HepG2 (cell line): Measurements from ENCODE around the gene BCO1. TPM values are rescaled to one million over a fixed set of nuclear protein-coding genes. Genes with fewer than 3 reads are reported as not detected.

Experiments used
- BCLAF1 ChIP-seq: fragments of 450-650 bp; IDR thresholded peaks from 2 replicates; pipeline ENCODE4 v1.6.1; 2017; ENCODE audit warnings: mild to moderate bottlenecking
- ELF1 ChIP-seq: sonication (generic); formaldehyde crosslinking; IDR thresholded peaks from 2 replicates; pipeline ENCODE4 v1.4.0; 2020; ENCODE audit warnings: missing genetic modification reagents
- GABPA ChIP-seq, 2 experiments: IDR thresholded peaks; 2 replicates each; pipeline ENCODE4 v1.6.1; 2011 to 2016; ENCODE audit warnings: low read depth in 2 of 2, low read length in 1 of 2, missing biosample characterization in 1 of 2, missing genetic modification characterization in 1 of 2
- GABPB1 ChIP-seq: IDR thresholded peaks from 2 replicates; pipeline ENCODE4 v1.6.1; 2016; ENCODE audit warnings: mild to moderate bottlenecking, missing genetic modification reagents, moderate library complexity, missing compliant biosample characterization
- GATAD2A ChIP-seq: IDR thresholded peaks from 2 replicates; pipeline ENCODE4 v1.6.1; 2016
- HDAC2 ChIP-seq: sonication (generic); formaldehyde crosslinking; IDR thresholded peaks from 2 replicates; pipeline ENCODE4 v1.4.0; 2020; ENCODE audit warnings: missing genetic modification reagents
- MIER3 ChIP-seq: IDR thresholded peaks from 2 replicates; pipeline ENCODE4 v1.6.1; 2016; ENCODE audit warnings: missing compliant biosample characterization, borderline replicate concordance
- MNT ChIP-seq: fragments of 450-650 bp; IDR thresholded peaks from 2 replicates; pipeline ENCODE4 v1.6.1; 2016
- NONO ChIP-seq, 2 experiments: fragments of 450-650 bp in 1 of 2; sonication (generic) in 1 of 2; formaldehyde crosslinking in 1 of 2; IDR thresholded peaks in 1 of 2; conservative IDR thresholded peaks in 1 of 2; 2 replicates each; pipeline versions ENCODE4 v1.6.1 to v1.8.0; 2017 to 2022; ENCODE audit warnings: mild to moderate bottlenecking in 1 of 2, missing genetic modification reagents in 1 of 2, moderate library complexity in 1 of 2
- SKI ChIP-seq: fragments of 450-650 bp; IDR thresholded peaks from one replicate; pipeline ENCODE4 v1.6.1; 2018; ENCODE audit warnings: mild to moderate bottlenecking; ENCODE audit not compliant: partially characterized antibody
- TBX2 ChIP-seq: sonication (generic); formaldehyde crosslinking; IDR thresholded peaks from 2 replicates; pipeline ENCODE4 v1.5.0; 2020; ENCODE audit warnings: missing genetic modification reagents, mild to moderate bottlenecking, borderline replicate concordance
- TGIF2 ChIP-seq: IDR thresholded peaks from 2 replicates; pipeline ENCODE4 v1.6.1; 2016; ENCODE audit warnings: control low read depth, missing compliant biosample characterization
- THAP11 ChIP-seq: IDR thresholded peaks from 2 replicates; pipeline ENCODE4 v1.6.1; 2016; ENCODE audit warnings: missing biosample characterization, missing genetic modification reagents
- ZFP36L1 ChIP-seq: sonication (generic); formaldehyde crosslinking; IDR thresholded peaks from 2 replicates; pipeline ENCODE4 v1.8.0; 2022; ENCODE audit warnings: mild to moderate bottlenecking, missing genetic modification reagents, moderate library complexity
- ZNF256 ChIP-seq: sonication (generic); formaldehyde crosslinking; conservative IDR thresholded peaks from 2 replicates; pipeline ENCODE4 v1.4.0; 2020; ENCODE audit warnings: missing genetic modification reagents
- ZSCAN21 ChIP-seq: sonication (generic); formaldehyde crosslinking; IDR thresholded peaks from 2 replicates; pipeline ENCODE4 v1.8.0; 2022; ENCODE audit warnings: mild to moderate bottlenecking, missing genetic modification reagents, moderate library complexity, borderline replicate concordance
- polyA plus RNA-seq, 8 experiments: library from polyadenylated mRNA; depleted of rRNA in 3 of 8; stranded (reverse) in 7 of 8; unstranded in 1 of 8; fragments of >200 nt; fragmentation: Illumina TruSeq in 4 of 8; extraction: Trizol in 4 of 8; gene quantifications; 2 replicates each; pipeline versions ENCODE4 v1.2.1 to v1.2.3, GENCODE V29; 2011 to 2016; ENCODE audit warnings: low read depth in 4 of 8, missing spikeins in 1 of 8, mixed read lengths in 1 of 8; ENCODE audit not compliant: insufficient read depth in 1 of 8
- total RNA-seq, 5 experiments: library from RNA; depleted of rRNA; stranded (reverse); fragments of >200 nt; fragmentation: Illumina TruSeq; extraction: Trizol; gene quantifications; 2 replicates each; pipeline ENCODE4 v1.2.3, GENCODE V29; 2016; ENCODE audit warnings: low read depth in 1 of 5
- TF ChIP-seq, protein P1 (sequence below): sonication (generic); formaldehyde crosslinking; IDR thresholded peaks from 2 replicates; pipeline ENCODE4 v1.5.1; 2020; ENCODE audit warnings: missing genetic modification reagents, mild to moderate bottlenecking, borderline replicate concordance
- TF ChIP-seq, protein P2 (sequence below), 2 experiments: sonication (generic) in 1 of 2; formaldehyde crosslinking in 1 of 2; IDR thresholded peaks; 2 replicates each; pipeline versions ENCODE4 v1.4.0 to v1.6.1; 2018 to 2020; ENCODE audit warnings: missing genetic modification reagents in 2 of 2, borderline replicate concordance in 1 of 2, low read depth in 1 of 2, mild to moderate bottlenecking in 1 of 2, missing biosample characterization in 1 of 2
- TF ChIP-seq, protein P3 (sequence below): sonication (generic); formaldehyde crosslinking; IDR thresholded peaks from 2 replicates; pipeline ENCODE4 v1.5.0; 2020; ENCODE audit warnings: mild to moderate bottlenecking, missing genetic modification reagents, moderate library complexity
- TF ChIP-seq, protein P4 (sequence below): sonication (generic); formaldehyde crosslinking; IDR thresholded peaks from 2 replicates; pipeline ENCODE4 v1.4.0; 2020; ENCODE audit warnings: missing genetic modification reagents, low read depth, mild to moderate bottlenecking, borderline replicate concordance

BCO1 gene
- total and polyA plus RNA-seq, 2 of the 13 experiments (the other 11 are each of a cell fraction or from before 2014, with no cell fraction given): 0.11 TPM; not detected in 1

GRCh38 chr16:81198635-81199034 is 39.9 kb upstream of the BCO1 start (continued):
- TF ChIP-seq BCLAF1: no peak
- no peak for TF ChIP-seq MNT
- no peak for TF ChIP-seq ZSCAN21 (CRISPR knock-in tag)
- TF ChIP-seq MIER3 (CRISPR knock-in tag): peak; percentile 41; the same call in 1 of the 2 replicates
- TF ChIP-seq GABPB1: peak; percentile 54
- 0 out of 2 replicates have a peak, but pooled peaks have one; percentile 12 for TF ChIP-seq HDAC2
- TF ChIP-seq ELF1 (CRISPR knock-in tag): peak; percentile 82
- no peak for TF ChIP-seq SKI
- no peak for TF ChIP-seq ZFP36L1
- peak; percentile 63 for TF ChIP-seq THAP11 (CRISPR knock-in tag)
- TF ChIP-seq, protein P1, sequence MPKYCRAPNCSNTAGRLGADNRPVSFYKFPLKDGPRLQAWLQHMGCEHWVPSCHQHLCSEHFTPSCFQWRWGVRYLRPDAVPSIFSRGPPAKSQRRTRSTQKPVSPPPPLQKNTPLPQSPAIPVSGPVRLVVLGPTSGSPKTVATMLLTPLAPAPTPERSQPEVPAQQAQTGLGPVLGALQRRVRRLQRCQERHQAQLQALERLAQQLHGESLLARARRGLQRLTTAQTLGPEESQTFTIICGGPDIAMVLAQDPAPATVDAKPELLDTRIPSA (CRISPR knock-in tag): no peak
- no peak for TF ChIP-seq NONO (IDR thresholded peaks at IDR 0.05)
- TF ChIP-seq NONO (CRISPR knock-in tag; conservative IDR thresholded peaks at IDR 0.05): 0 out of 2 replicates have a peak, but pooled peaks have one; percentile 51
- TF ChIP-seq GABPA (IDR thresholded peaks at IDR 0.05; ENCODE audit: low read depth, low read length): no peak
- TF ChIP-seq GABPA (CRISPR knock-in tag; IDR thresholded peaks at IDR 0.05; ENCODE audit: low read depth): peak; percentile 65
- TF ChIP-seq TGIF2 (CRISPR knock-in tag): no peak
- TF ChIP-seq, protein P2, sequence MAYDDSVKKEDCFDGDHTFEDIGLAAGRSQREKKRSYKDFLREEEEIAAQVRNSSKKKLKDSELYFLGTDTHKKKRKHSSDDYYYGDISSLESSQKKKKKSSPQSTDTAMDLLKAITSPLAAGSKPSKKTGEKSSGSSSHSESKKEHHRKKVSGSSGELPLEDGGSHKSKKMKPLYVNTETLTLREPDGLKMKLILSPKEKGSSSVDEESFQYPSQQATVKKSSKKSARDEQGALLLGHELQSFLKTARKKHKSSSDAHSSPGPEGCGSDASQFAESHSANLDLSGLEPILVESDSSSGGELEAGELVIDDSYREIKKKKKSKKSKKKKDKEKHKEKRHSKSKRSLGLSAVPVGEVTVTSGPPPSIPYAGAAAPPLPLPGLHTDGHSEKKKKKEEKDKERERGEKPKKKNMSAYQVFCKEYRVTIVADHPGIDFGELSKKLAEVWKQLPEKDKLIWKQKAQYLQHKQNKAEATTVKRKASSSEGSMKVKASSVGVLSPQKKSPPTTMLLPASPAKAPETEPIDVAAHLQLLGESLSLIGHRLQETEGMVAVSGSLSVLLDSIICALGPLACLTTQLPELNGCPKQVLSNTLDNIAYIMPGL (CRISPR knock-in tag; IDR thresholded peaks at IDR 0.05; ENCODE audit: borderline replicate concordance in 1 of 2, low read depth in 1 of 2): 0 out of 4 replicates have a peak, but pooled peaks of 1 of the 2 experiments have one; percentile 46
- TF ChIP-seq ZNF256 (CRISPR knock-in tag): no peak
- TF ChIP-seq GATAD2A (CRISPR knock-in tag): peak; percentile 62; the same call in 1 of the 2 replicates
- TF ChIP-seq TBX2 (CRISPR knock-in tag): peak; percentile 42; the same call in 1 of the 2 replicates
- TF ChIP-seq, protein P3, sequence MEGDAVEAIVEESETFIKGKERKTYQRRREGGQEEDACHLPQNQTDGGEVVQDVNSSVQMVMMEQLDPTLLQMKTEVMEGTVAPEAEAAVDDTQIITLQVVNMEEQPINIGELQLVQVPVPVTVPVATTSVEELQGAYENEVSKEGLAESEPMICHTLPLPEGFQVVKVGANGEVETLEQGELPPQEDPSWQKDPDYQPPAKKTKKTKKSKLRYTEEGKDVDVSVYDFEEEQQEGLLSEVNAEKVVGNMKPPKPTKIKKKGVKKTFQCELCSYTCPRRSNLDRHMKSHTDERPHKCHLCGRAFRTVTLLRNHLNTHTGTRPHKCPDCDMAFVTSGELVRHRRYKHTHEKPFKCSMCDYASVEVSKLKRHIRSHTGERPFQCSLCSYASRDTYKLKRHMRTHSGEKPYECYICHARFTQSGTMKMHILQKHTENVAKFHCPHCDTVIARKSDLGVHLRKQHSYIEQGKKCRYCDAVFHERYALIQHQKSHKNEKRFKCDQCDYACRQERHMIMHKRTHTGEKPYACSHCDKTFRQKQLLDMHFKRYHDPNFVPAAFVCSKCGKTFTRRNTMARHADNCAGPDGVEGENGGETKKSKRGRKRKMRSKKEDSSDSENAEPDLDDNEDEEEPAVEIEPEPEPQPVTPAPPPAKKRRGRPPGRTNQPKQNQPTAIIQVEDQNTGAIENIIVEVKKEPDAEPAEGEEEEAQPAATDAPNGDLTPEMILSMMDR: peak; percentile 91
- TF ChIP-seq, protein P4, sequence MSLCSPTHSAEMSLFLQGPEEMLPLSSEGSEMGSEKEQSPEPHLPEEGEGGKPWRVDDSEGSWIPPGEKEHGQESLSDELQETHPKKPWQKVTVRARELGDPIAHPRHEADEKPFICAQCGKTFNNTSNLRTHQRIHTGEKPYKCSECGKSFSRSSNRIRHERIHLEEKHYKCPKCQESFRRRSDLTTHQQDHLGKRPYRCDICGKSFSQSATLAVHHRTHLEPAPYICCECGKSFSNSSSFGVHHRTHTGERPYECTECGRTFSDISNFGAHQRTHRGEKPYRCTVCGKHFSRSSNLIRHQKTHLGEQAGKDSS (CRISPR knock-in tag): no peak
